ENCODE data around the gene VSTM1.

VSTM1 gene

GRCh38 chr19:54063350-54064116 is at the start of gene VSTM1:
TSS of gene VSTM1 (minus strand) at chr19:54063897. CDS start at chr19:54063777, 120 bp downstream.
- DNase-seq (ENCODE audit: extremely low read depth, low read depth), result no peak
- no peak for TF ChIP-seq CTCF (IDR thresholded peaks at IDR 0.05; ENCODE audit: low read depth, low read length, missing control alignments)
- no peak within 1 kb of the TSS for H3K4me3 ChIP-seq (replicated peaks; ENCODE audit: low read depth, low read length)

DNA sequence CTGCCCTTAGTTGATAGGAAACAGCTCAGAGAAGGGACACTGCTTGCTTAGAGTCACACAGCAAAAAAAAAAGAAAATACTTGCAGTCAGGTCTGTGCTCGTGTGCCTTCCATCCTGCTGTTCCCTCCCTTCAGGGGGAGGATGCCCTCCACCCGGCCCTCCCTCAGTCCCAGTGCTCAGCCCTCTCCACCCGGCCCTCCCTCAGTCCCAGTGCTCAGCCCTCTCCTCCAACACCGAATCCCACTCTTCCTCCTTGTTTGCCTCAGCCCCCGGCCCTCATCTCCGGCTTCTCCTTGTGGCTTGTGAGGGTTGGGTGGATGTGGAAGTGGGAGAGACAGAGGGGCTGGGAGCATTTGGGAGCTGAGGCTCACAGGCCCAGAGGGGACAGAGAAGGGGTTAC is 46.0 kb upstream of the VSTM1 start:
- DNase-seq (ENCODE audit: extremely low read depth, low read depth), result no peak
- no peak overlapping the region for H3K4me3 ChIP-seq (replicated peaks; ENCODE audit: low read depth, low read length)
- TF ChIP-seq CTCF (IDR thresholded peaks at IDR 0.05; ENCODE audit: low read depth, low read length, missing control alignments), result no peak

DNA sequence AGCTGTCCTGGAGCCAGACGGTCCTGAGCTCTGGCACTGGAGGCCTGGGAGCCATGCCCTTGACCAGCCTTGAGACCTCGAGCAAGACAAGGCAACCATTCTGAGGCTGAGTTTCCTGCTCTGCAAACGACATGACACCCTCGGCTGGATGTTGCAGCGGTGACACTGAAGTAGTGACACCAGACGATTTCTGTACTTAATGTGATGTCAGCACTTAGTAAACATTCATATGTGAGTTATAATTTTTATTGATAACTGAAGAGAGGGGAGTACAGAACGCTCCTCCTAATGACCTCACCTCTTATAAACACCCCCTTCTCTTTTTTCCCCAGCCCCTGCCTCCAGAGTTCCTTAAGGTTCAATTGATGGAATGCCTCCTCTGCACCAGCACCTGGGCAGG is 44.8 kb upstream of the VSTM1 start:
- TF ChIP-seq CTCF (IDR thresholded peaks at IDR 0.05; ENCODE audit: low read depth, low read length, missing control alignments), result no peak

GRCh38 chr19:54107876-54108490 is 44.3 kb upstream of the VSTM1 start:
- no peak for TF ChIP-seq CTCF (IDR thresholded peaks at IDR 0.05; ENCODE audit: low read depth, low read length, missing control alignments)

More for the DNA sequence above, 44.8 kb upstream of the VSTM1 start:
- no peak overlapping the region for H3K4me3 ChIP-seq (replicated peaks; ENCODE audit: low read depth, low read length)
- no peak for DNase-seq (ENCODE audit: extremely low read depth, low read depth)

DNA sequence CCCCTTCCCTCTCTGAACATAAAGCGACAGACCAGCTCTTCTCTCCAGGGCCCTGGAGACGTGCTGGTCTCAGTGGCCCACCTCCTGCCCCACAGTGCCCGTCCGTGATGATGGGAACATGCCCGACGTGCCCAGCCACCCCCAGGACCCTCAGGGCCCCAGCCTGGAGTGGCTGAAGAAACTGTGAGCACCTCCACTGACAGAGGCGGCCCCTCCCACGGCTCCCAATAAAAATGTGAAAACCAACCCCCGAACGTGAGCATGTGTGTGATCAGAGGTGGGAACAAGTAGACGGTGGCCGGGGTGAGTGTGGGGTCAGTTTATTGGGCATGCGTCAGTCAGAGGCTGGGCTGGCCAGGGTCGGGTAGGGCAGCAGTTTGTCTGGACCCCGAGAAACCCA is 43.0 kb upstream of the VSTM1 start:
- no peak overlapping the region for H3K4me3 ChIP-seq (replicated peaks; ENCODE audit: low read depth, low read length)
- no peak for TF ChIP-seq CTCF (IDR thresholded peaks at IDR 0.05; ENCODE audit: low read depth, low read length, missing control alignments)
- no peak for DNase-seq (ENCODE audit: extremely low read depth, low read depth)

More at GRCh38 chr19:54107876-54108490, 44.3 kb upstream of the VSTM1 start:
- no peak for DNase-seq (ENCODE audit: extremely low read depth, low read depth)
- H3K4me3 ChIP-seq (replicated peaks; ENCODE audit: low read depth, low read length), result no peak overlapping the region

DNA sequence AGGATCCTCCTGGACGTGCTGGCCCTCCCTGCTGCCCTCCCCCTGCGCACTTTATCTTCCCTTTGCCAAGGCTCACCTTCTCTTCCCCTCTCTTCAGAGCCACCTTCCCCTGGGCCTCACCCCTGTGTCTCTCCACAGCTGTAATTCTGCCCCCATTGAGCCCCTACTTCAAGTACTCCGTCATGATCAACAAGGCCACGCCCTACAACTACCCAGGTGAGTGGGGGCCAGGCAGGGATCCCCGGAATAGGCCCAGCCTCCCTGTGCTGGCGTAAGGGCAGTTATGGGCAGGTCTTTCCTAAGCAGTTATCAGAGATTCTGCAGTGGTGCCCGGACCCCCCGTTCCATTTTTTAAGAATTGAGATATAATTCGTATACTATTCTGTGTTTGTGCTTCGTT is 42.1 kb upstream of the VSTM1 start:
- no peak for TF ChIP-seq CTCF (IDR thresholded peaks at IDR 0.05; ENCODE audit: low read depth, low read length, missing control alignments)
- no peak overlapping the region for H3K4me3 ChIP-seq (replicated peaks; ENCODE audit: low read depth, low read length)
- no peak for DNase-seq (ENCODE audit: extremely low read depth, low read depth)
